Esophagus muscularis mucosa (tissue), 4 donors: ENCODE data around the gene FANCI.

Source experiments
- EP300 ChIP-seq: sonication (generic); formaldehyde crosslinking; IDR thresholded peaks from one replicate; pipeline ENCODE4 v1.6.1; 2017; ENCODE audit warnings: antibody characterized with exemption
- POLR2A ChIP-seq: fragments of 450-650 bp; IDR thresholded peaks from one replicate; pipeline ENCODE4 v1.6.1; 2017; ENCODE audit warnings: antibody characterized with exemption, moderate library complexity, mild to moderate bottlenecking, low read depth
- POLR2AphosphoS5 ChIP-seq, 2 donors: sonication (generic); formaldehyde crosslinking; IDR thresholded peaks; one replicate each; pipeline ENCODE4 v1.6.1; 2017; ENCODE audit warnings: antibody characterized with exemption in 2 of 2
- TF ChIP-seq, protein P1 (sequence below), 3 experiments: fragments of 200-600 bp in 2 of 3; fragments of 450-650 bp in 1 of 3; sonication (generic) in 2 of 3; IDR thresholded peaks; one replicate each; pipeline ENCODE4 v1.5.1; 2017 to 2019; ENCODE audit warnings: antibody characterized with exemption in 3 of 3, mild to moderate bottlenecking in 2 of 3, moderate library complexity in 1 of 3

GRCh38 chr15:89303986-89304385 lies 60.2 kb downstream of the FANCI start:
- TF ChIP-seq EP300 = no peak
- TF ChIP-seq POLR2A = no peak
- TF ChIP-seq, protein P1, sequence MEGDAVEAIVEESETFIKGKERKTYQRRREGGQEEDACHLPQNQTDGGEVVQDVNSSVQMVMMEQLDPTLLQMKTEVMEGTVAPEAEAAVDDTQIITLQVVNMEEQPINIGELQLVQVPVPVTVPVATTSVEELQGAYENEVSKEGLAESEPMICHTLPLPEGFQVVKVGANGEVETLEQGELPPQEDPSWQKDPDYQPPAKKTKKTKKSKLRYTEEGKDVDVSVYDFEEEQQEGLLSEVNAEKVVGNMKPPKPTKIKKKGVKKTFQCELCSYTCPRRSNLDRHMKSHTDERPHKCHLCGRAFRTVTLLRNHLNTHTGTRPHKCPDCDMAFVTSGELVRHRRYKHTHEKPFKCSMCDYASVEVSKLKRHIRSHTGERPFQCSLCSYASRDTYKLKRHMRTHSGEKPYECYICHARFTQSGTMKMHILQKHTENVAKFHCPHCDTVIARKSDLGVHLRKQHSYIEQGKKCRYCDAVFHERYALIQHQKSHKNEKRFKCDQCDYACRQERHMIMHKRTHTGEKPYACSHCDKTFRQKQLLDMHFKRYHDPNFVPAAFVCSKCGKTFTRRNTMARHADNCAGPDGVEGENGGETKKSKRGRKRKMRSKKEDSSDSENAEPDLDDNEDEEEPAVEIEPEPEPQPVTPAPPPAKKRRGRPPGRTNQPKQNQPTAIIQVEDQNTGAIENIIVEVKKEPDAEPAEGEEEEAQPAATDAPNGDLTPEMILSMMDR (IDR thresholded peaks at IDR 0.05) = no peak
- TF ChIP-seq POLR2AphosphoS5 (IDR thresholded peaks at IDR 0.05) = no peak
